ENCODE results near the gene MMP11. TPM values are rescaled to one million over a fixed set of nuclear protein-coding genes. Genes with fewer than 3 reads are reported as not detected.

MMP11 gene
- total and polyA plus RNA-seq, 4 donors: 0.33 to 33.7 (median 0.61) TPM

GRCh38 chr22:23787600-23787896, 14.9 kb downstream of the MMP11 start:
- no peak for TF ChIP-seq REST (IDR thresholded peaks at IDR 0.05)
- no peak for TF ChIP-seq MAX (IDR thresholded peaks at IDR 0.05)
- TF ChIP-seq RAD21 (IDR thresholded peaks at IDR 0.05): no peak
- no peak for TF ChIP-seq NR2F2 (IDR thresholded peaks at IDR 0.05)
- no peak for TF ChIP-seq FOXA2 (IDR thresholded peaks at IDR 0.05)
- TF ChIP-seq TAF1 (conservative IDR thresholded peaks at IDR 0.05): no peak
- TF ChIP-seq GABPA (IDR thresholded peaks at IDR 0.05 in 1 of 2, conservative IDR thresholded peaks at IDR 0.05 in 1 of 2): no peak
- peak overlapping the region; percentile 99 to 100 for H3K27ac ChIP-seq (ENCODE audit: low read depth in 1 of 2, low read length in 2 of 2)

GRCh38 chr22:23787910-23788309, 15.3 kb downstream of the MMP11 start:
- Histone ChIP-seq H3K4me1 (ENCODE audit: control insufficient read depth in 4 of 4, insufficient read depth in 4 of 4, low read length in 3 of 4) (peaks cover 12 to 41% (median 31%) of the 10 kb centered on the region in 4 donors), H3K4me3 (ENCODE audit: low read depth in 1 of 3, low read length in 3 of 3) (peak overlapping the region in 2 of 3 donors; percentile 76 to 83), H3K9me3 (ENCODE audit: control insufficient read depth in 4 of 4, low read length in 3 of 4) (no peaks in the 10 kb centered on the region), H3K27ac (ENCODE audit: low read depth in 1 of 2, low read length in 2 of 2) (peak overlapping the region in 1 of 2 donors; percentile 100), H3K27me3 (ENCODE audit: control insufficient read depth in 4 of 4, insufficient read depth in 4 of 4, low read length in 3 of 4) (no peaks in the 10 kb centered on the region), H3K9ac (ENCODE audit: low read depth in 1 of 2, low read length in 2 of 2) (peak overlapping the region; percentile 45 to 77), H3K36me3 (ENCODE audit: control insufficient read depth in 4 of 4, insufficient read depth in 3 of 4, low read depth in 1 of 4, low read length in 3 of 4) (peaks cover 0 to 8% (median under 1%) of the 10 kb centered on the region in 4 donors)
- no peak for TF ChIP-seq NR2F2 (IDR thresholded peaks at IDR 0.05)
- no peak for TF ChIP-seq EGR1 (IDR thresholded peaks at IDR 0.05; ENCODE audit: low read depth in 2 of 2)
- TF ChIP-seq SP1 (IDR thresholded peaks at IDR 0.05): no peak
- no peak for TF ChIP-seq RXRA (IDR thresholded peaks at IDR 0.05)
- no peak for TF ChIP-seq HNF4A (conservative IDR thresholded peaks at IDR 0.05)
- no peak for TF ChIP-seq HNF4G (IDR thresholded peaks at IDR 0.05)
- TF ChIP-seq JUND (IDR thresholded peaks at IDR 0.05): no peak
- TF ChIP-seq GABPA (IDR thresholded peaks at IDR 0.05 in 1 of 2, conservative IDR thresholded peaks at IDR 0.05 in 1 of 2): no peak
- no peak for TF ChIP-seq ZBTB33 (IDR thresholded peaks at IDR 0.05)
- TF ChIP-seq MAX (IDR thresholded peaks at IDR 0.05): no peak
- TF ChIP-seq YY1 (IDR thresholded peaks at IDR 0.05): no peak
- TF ChIP-seq FOXA1 (IDR thresholded peaks at IDR 0.05): no peak
- TF ChIP-seq REST (IDR thresholded peaks at IDR 0.05): no peak
- no peak for TF ChIP-seq ATF3 (IDR thresholded peaks at IDR 0.05)
- TF ChIP-seq TAF1 (conservative IDR thresholded peaks at IDR 0.05): no peak
- no peak for TF ChIP-seq FOXA2 (IDR thresholded peaks at IDR 0.05)
- no peak for DNase-seq (ENCODE audit: low spot score)
- WGBS: 84% methylated on average over 3 of the region's 3 CpGs

More at GRCh38 chr22:23787600-23787896, 14.9 kb downstream of the MMP11 start:
- Histone ChIP-seq H3K27me3 (ENCODE audit: control insufficient read depth in 4 of 4, insufficient read depth in 4 of 4, low read length in 3 of 4) (no peaks in the 10 kb centered on the region), H3K9me3 (ENCODE audit: control insufficient read depth in 4 of 4, low read length in 3 of 4) (no peaks in the 10 kb centered on the region), H3K4me1 (ENCODE audit: control insufficient read depth in 4 of 4, insufficient read depth in 4 of 4, low read length in 3 of 4) (peaks cover 12 to 42% (median 31%) of the 10 kb centered on the region in 4 donors), H3K36me3 (ENCODE audit: control insufficient read depth in 4 of 4, insufficient read depth in 3 of 4, low read depth in 1 of 4, low read length in 3 of 4) (peaks cover 0 to 5% (median 0%) of the 10 kb centered on the region in 4 donors), H3K9ac (ENCODE audit: low read depth in 1 of 2, low read length in 2 of 2) (peak overlapping the region; percentile 45 to 77), H3K4me3 (ENCODE audit: low read depth in 1 of 3, low read length in 3 of 3) (peak overlapping the region; percentile 76 to 85 (median 83))
- DNase-seq (ENCODE audit: low spot score): no peak
- under 1% methylated on average over 5 of the region's 5 CpGs for WGBS

All from liver (tissue), 9 donors.